Prostate gland (tissue), 2 donors: ENCODE measurements around the gene MYMK. TPM values are rescaled to one million over a fixed set of nuclear protein-coding genes. Genes with fewer than 3 reads are reported as not detected.

Experiments used
- DNase-seq: peaks from one replicate; pipeline ENCODE4 v3.0.0-alpha.2; 2019; ENCODE audit warnings: low spot score
- H3K27ac ChIP-seq, 2 donors: fragments of 200-600 bp; sonication (generic); 2 replicates each; pipeline ENCODE4 v1.5.1; 2017 to 2019
- H3K27me3 ChIP-seq: fragments of 200-600 bp; sonication (generic); replicated peaks from 2 replicates; pipeline ENCODE4 v1.5.1; 2019; ENCODE audit not compliant: insufficient read depth
- H3K36me3 ChIP-seq, 2 donors: fragments of 200-600 bp; sonication (generic); 1 replicate in 1 of 2; 2 replicates in 1 of 2; pipeline versions ENCODE4 v1.5.1 to v1.8.1; 2017 to 2019
- H3K4me1 ChIP-seq: fragments of 200-600 bp; sonication (generic); replicated peaks from 2 replicates; pipeline ENCODE4 v1.5.1; 2019
- H3K4me3 ChIP-seq, 2 donors: fragments of 200-600 bp; sonication (generic); 2 replicates each; pipeline ENCODE4 v1.5.1; 2017 to 2019
- H3K9me3 ChIP-seq: fragments of 200-600 bp; sonication (generic); 2 replicates; pipeline ENCODE4 v1.5.1; 2017
- CTCF ChIP-seq, 4 experiments: fragments of 200-600 bp in 2 of 4; fragments of 450-650 bp in 2 of 4; sonication (generic) in 2 of 4; IDR thresholded peaks; 1 replicate in 3 of 4; 2 replicates in 1 of 4; pipeline ENCODE4 v1.5.1; 2016 to 2019; ENCODE audit warnings: antibody characterized with exemption in 4 of 4, mild to moderate bottlenecking in 2 of 4, moderate library complexity in 2 of 4
- POLR2A ChIP-seq: fragments of 450-650 bp; IDR thresholded peaks from one replicate; pipeline ENCODE4 v1.6.1; 2016; ENCODE audit warnings: antibody characterized with exemption, mild to moderate bottlenecking
- POLR2AphosphoS5 ChIP-seq: sonication (generic); formaldehyde crosslinking; IDR thresholded peaks from one replicate; pipeline ENCODE4 v1.6.1; 2017; ENCODE audit warnings: antibody characterized with exemption
- WGBS: methylation state at CpG from one replicate; pipeline ENCODE4 v1.1.5; 2018; 5-methylcytosine and 5-hydroxymethylcytosine counted together
- intact Hi-C: fragments of 100-400 bp; cut with DNase I; formaldehyde crosslinking; loops from one replicate; pipeline ENCODE4 v1.14.2; 2022
- total RNA-seq, 2 donors: library from RNA; depleted of rRNA; stranded (reverse); fragments of >200 nt; gene quantifications; one replicate each; pipeline ENCODE4 v1.1.0, GENCODE V29; 2016

MYMK gene
- total RNA-seq, 2 donors from 2014 or later = not detected

- Histone ChIP-seq H3K9me3 (no peaks in the 10 kb centered on the region), H3K27ac (no peak overlapping the region), H3K4me1 (peaks cover 6% of the 10 kb centered on the region), H3K4me3 (no peak overlapping the region), H3K27me3 (no peaks in the 10 kb centered on the region), H3K36me3 (no peaks in the 10 kb centered on the region)
- no peak for DNase-seq
- WGBS = 93% methylated on average over 9 of the region's 9 CpGs
- TF ChIP-seq POLR2AphosphoS5 = no peak
- TF ChIP-seq CTCF (IDR thresholded peaks at IDR 0.05) = no peak
- no peak for TF ChIP-seq POLR2A
- intact Hi-C loops = loop anchor here (2.0 kb wide), 1 partner anchor 48 kb away; no protein-coding TSS in a partner anchor
These were observed 11.8 kb upstream of the MYMK start for GRCh38 chr9:133536536-133536935.

GRCh38 chr9:133536080-133536479 is 11.3 kb upstream of the MYMK start:
- H3K4me3 ChIP-seq = no peak overlapping the region
- intact Hi-C loops = loop anchor here (2.0 kb wide), 1 partner anchor 49 kb away; no protein-coding TSS in a partner anchor
- no peaks in the 10 kb centered on the region for H3K9me3 ChIP-seq
- H3K27me3 ChIP-seq = no peaks in the 10 kb centered on the region
- H3K36me3 ChIP-seq = no peaks in the 10 kb centered on the region
- H3K4me1 ChIP-seq = peaks cover 6% of the 10 kb centered on the region
- no peak for DNase-seq
- no peak overlapping the region for H3K27ac ChIP-seq
- 73% methylated on average over 10 of the region's 11 CpGs for WGBS
- no peak for TF ChIP-seq CTCF (IDR thresholded peaks at IDR 0.05)
- no peak for TF ChIP-seq POLR2A

- H3K27ac ChIP-seq = no peak overlapping the region
- H3K27me3 ChIP-seq = no peaks in the 10 kb centered on the region
- intact Hi-C loops = no loop called here
These were observed 10.6 kb upstream of the MYMK start for GRCh38 chr9:133535306-133535877.

GRCh38 chr9:133534346-133535291 is 9.9 kb upstream of the MYMK start, which contains the start of gene ADAMTSL2:
TSS of gene ADAMTSL2 (plus strand) at chr9:133534704. CDS start at chr9:133536713, 2,009 bp downstream.
- H3K9me3 ChIP-seq = no peaks in the 10 kb centered on the region
- H3K4me1 ChIP-seq = peaks cover 6% of the 10 kb centered on the region
- WGBS = 3% methylated on average over 40 of the region's 70 CpGs
- TF ChIP-seq CTCF (IDR thresholded peaks at IDR 0.05) = no peak
- TF ChIP-seq POLR2A = no peak
- no peak for TF ChIP-seq POLR2AphosphoS5
- peak; percentile 26 for DNase-seq
- intact Hi-C loops = no loop called here
- H3K27me3 ChIP-seq = no peaks in the 10 kb centered on the region
- H3K27ac ChIP-seq = no peak within 1 kb of the TSS
- H3K4me3 ChIP-seq = peak within 1 kb of the TSS; percentile 14 to 27
- H3K36me3 ChIP-seq = no peaks in the 10 kb centered on the region

More at GRCh38 chr9:133535306-133535877, 10.6 kb upstream of the MYMK start:
- WGBS = 61% methylated on average over 13 of the region's 13 CpGs
- H3K9me3 ChIP-seq = no peaks in the 10 kb centered on the region
- H3K36me3 ChIP-seq = no peaks in the 10 kb centered on the region
- DNase-seq = no peak
- H3K4me1 ChIP-seq = peaks cover 6% of the 10 kb centered on the region
- H3K4me3 ChIP-seq = peak overlapping the region in 1 of 2 donors; percentile 27
- TF ChIP-seq POLR2AphosphoS5 = no peak
- TF ChIP-seq POLR2A = no peak
- no peak for TF ChIP-seq CTCF (IDR thresholded peaks at IDR 0.05)
